PC-3 (cell line): ENCODE results near the gene FAM149A. TPM values are rescaled to one million over a fixed set of nuclear protein-coding genes. Genes with fewer than 3 reads are reported as not detected.

ENCODE experiments used
- ATAC-seq: fragments of 200-7000 bp; cut with Tn5 transposase; 2 replicates; pipeline ENCODE4 v1.9.1; 2020; ENCODE audit warnings: mild to moderate bottlenecking, moderate library complexity
- BruUV-seq: library from RNA; stranded (reverse); fragments of 400-500 nt; replicated peaks from 2 replicates; lab custom pipeline; 2021; lab: Mats Ljungman, UMichigan
- CTCF ChIA-PET: fragments of 300-600 bp; sonication (Branson Sonifier 250); formaldehyde crosslinking; loops from one replicate; lab custom pipeline; 2022; ENCODE audit warnings: antibody characterized with exemption; lab: Charles Lee
- POLR2A ChIA-PET: fragments of 300-600 bp; sonication (Branson Sonifier 250); formaldehyde crosslinking; loops from one replicate; lab custom pipeline; 2022; ENCODE audit warnings: antibody characterized with exemption; ENCODE audit not compliant: unreplicated experiment; lab: Charles Lee
- DNase-seq: peaks from one replicate; pipeline ENCODE4 v3.0.0-alpha.2; 2015
- H2AFZ ChIP-seq: fragments of 300-600 bp; sonication (generic); 2 replicates; pipeline ENCODE4 v1.6.0; 2016; ENCODE audit warnings: antibody characterized with exemption, low read length
- H3F3A ChIP-seq: fragments of 300-600 bp; sonication (generic); one replicate; pipeline ENCODE4 v1.6.0; 2017; ENCODE audit warnings: antibody characterized with exemption, low read length, control low read depth, mild to moderate bottlenecking; ENCODE audit not compliant: unreplicated experiment
- H3K27ac ChIP-seq: fragments of 300-600 bp; sonication (generic); 2 replicates; pipeline ENCODE4 v1.5.1; 2016; ENCODE audit warnings: mild to moderate bottlenecking, low read length
- H3K27me3 ChIP-seq: fragments of 300-600 bp; sonication (generic); 2 replicates; pipeline ENCODE4 v1.6.1; 2016; ENCODE audit warnings: low read length, mixed read lengths
- H3K36me3 ChIP-seq: fragments of 300-600 bp; sonication (generic); 2 replicates; pipeline ENCODE4 v1.6.1; 2016; ENCODE audit warnings: low read depth, mixed run types, low read length, mixed read lengths
- H3K4me1 ChIP-seq: fragments of 300-600 bp; sonication (generic); 2 replicates; pipeline ENCODE4 v1.5.1; 2016; ENCODE audit warnings: low read length; ENCODE audit not compliant: insufficient read depth
- H3K4me2 ChIP-seq: fragments of 300-600 bp; sonication (generic); 2 replicates; pipeline ENCODE4 v1.6.0; 2016; ENCODE audit warnings: low read length
- H3K4me3 ChIP-seq: fragments of 300-600 bp; sonication (generic); 2 replicates; pipeline ENCODE4 v1.5.1; 2016; ENCODE audit warnings: mild to moderate bottlenecking, low read length, mixed read lengths
- H3K79me2 ChIP-seq: fragments of 300-600 bp; sonication (generic); 2 replicates; pipeline ENCODE4 v1.6.1; 2017; ENCODE audit warnings: low read length, mixed read lengths
- H3K9ac ChIP-seq: fragments of 300-600 bp; sonication (generic); 2 replicates; pipeline ENCODE4 v1.6.0; 2016; ENCODE audit warnings: mild to moderate bottlenecking, low read length
- H3K9me2 ChIP-seq: fragments of 300-600 bp; sonication (generic); replicated peaks from 2 replicates; pipeline ENCODE4 v1.6.1; 2016; ENCODE audit warnings: mixed run types, low read length, mixed read lengths
- H3K9me3 ChIP-seq: fragments of 300-600 bp; sonication (generic); 2 replicates; pipeline ENCODE4 v1.6.1; 2016; ENCODE audit warnings: low read length, mixed read lengths
- H4K20me1 ChIP-seq: fragments of 300-600 bp; sonication (generic); 2 replicates; pipeline ENCODE4 v1.6.1; 2016; ENCODE audit warnings: low read length, mixed read lengths
- EZH2 ChIP-seq: fragments of 300-600 bp; sonication (generic); IDR thresholded peaks from one replicate; pipeline ENCODE4 v1.6.1; 2017; ENCODE audit warnings: antibody characterized with exemption, mild to moderate bottlenecking, low read length; ENCODE audit not compliant: unreplicated experiment
- EZH2phosphoT487 ChIP-seq: fragments of 300-600 bp; sonication (generic); IDR thresholded peaks from 2 replicates; pipeline ENCODE4 v1.6.1; 2018; ENCODE audit warnings: mild to moderate bottlenecking, antibody characterized with exemption, low read length, borderline replicate concordance
- intact Hi-C: fragments of 100-400 bp; cut with micrococcal nuclease; formaldehyde crosslinking; loops from 2 replicates; pipeline ENCODE4 v1.9.0; 2023
- total RNA-seq: library from RNA; depleted of rRNA; stranded (reverse); fragments of >200 nt; gene quantifications from 2 replicates; pipeline ENCODE4 v1.2.3, GENCODE V29; 2014
- TF ChIP-seq, protein P1 (sequence below): fragments of 300-600 bp; sonication (generic); conservative IDR thresholded peaks from 2 replicates; pipeline ENCODE4 v1.5.1; 2017; ENCODE audit warnings: antibody characterized with exemption, low read depth, mild to moderate bottlenecking, low read length

The FAM149A gene
- total RNA-seq, 1 experiment from 2014 or later = 0.22 TPM

DNA sequence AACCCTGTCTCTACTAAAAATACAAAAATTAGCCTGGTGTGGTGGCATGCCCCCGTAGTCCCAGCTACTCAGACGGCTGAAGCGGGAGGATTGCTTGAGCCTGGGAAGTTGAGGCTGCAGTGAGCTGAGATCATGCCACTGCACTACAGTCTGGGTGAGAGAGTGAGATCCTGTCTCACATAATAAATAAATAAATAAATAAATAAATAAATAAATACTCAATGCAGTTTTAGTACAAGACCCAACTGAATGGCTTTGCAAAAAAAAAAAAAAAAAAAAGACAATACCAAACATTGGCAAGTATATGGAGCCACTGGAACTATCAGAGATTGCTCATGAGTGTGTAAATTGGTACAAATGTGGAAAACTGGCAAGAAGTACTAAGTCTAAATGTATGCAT, 83.6 kb downstream of the FAM149A start:
- CTCF ChIA-PET = no interaction called here
- Histone ChIP-seq H3K27ac (no peak overlapping the region), H3K79me2 (no peaks in the 10 kb centered on the region), H3K27me3 (no peaks in the 10 kb centered on the region; the same call in 1 of the 2 replicates), H3K4me2 (no peak overlapping the region), H3F3A (no peaks in the 10 kb centered on the region), H3K9me3 (no peaks in the 10 kb centered on the region), H3K36me3 (no peaks in the 10 kb centered on the region), H2AFZ (no peak overlapping the region), H3K4me3 (no peak overlapping the region), H3K4me1 (no peaks in the 10 kb centered on the region; the same call in 1 of the 2 replicates), H3K9ac (no peak overlapping the region), H3K9me2 (no peaks in the 10 kb centered on the region), H4K20me1 (no peaks in the 10 kb centered on the region)
- TF ChIP-seq, protein P1, sequence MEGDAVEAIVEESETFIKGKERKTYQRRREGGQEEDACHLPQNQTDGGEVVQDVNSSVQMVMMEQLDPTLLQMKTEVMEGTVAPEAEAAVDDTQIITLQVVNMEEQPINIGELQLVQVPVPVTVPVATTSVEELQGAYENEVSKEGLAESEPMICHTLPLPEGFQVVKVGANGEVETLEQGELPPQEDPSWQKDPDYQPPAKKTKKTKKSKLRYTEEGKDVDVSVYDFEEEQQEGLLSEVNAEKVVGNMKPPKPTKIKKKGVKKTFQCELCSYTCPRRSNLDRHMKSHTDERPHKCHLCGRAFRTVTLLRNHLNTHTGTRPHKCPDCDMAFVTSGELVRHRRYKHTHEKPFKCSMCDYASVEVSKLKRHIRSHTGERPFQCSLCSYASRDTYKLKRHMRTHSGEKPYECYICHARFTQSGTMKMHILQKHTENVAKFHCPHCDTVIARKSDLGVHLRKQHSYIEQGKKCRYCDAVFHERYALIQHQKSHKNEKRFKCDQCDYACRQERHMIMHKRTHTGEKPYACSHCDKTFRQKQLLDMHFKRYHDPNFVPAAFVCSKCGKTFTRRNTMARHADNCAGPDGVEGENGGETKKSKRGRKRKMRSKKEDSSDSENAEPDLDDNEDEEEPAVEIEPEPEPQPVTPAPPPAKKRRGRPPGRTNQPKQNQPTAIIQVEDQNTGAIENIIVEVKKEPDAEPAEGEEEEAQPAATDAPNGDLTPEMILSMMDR = no peak
- TF ChIP-seq EZH2phosphoT487 (no peak), EZH2 (no peak)
- DNase-seq (no peak), ATAC-seq (no peak)
- BruUV-seq = no TSS peak
- intact Hi-C loops = no loop called here
- POLR2A ChIA-PET = no interaction called here

GRCh38 chr4:186189656-186190055, 85.2 kb downstream of the FAM149A start:
- Histone ChIP-seq H2AFZ (no peak overlapping the region), H3F3A (no peaks in the 10 kb centered on the region), H3K4me1 (no peaks in the 10 kb centered on the region; the same call in 1 of the 2 replicates), H3K9ac (no peak overlapping the region), H3K79me2 (no peaks in the 10 kb centered on the region), H3K27me3 (no peaks in the 10 kb centered on the region; the same call in 1 of the 2 replicates), H3K4me2 (no peak overlapping the region), H3K4me3 (no peak overlapping the region), H3K27ac (no peak overlapping the region), H3K9me3 (no peaks in the 10 kb centered on the region), H3K9me2 (no peaks in the 10 kb centered on the region), H4K20me1 (no peaks in the 10 kb centered on the region), H3K36me3 (no peaks in the 10 kb centered on the region)
- CTCF ChIA-PET = no interaction called here
- intact Hi-C loops = no loop called here
- POLR2A ChIA-PET = no interaction called here
- TF ChIP-seq EZH2phosphoT487 (no peak), EZH2 (no peak)
- TF ChIP-seq, protein P1 = no peak
- no peak for DNase-seq
- BruUV-seq = no TSS peak
- no peak for ATAC-seq

- DNase-seq (no peak), ATAC-seq (peak; percentile 50)
- Histone ChIP-seq H3K4me3 (peak overlapping the region; percentile 75), H3K9me3 (no peaks in the 10 kb centered on the region), H3K79me2 (no peaks in the 10 kb centered on the region), H3K36me3 (no peaks in the 10 kb centered on the region), H3K9me2 (no peaks in the 10 kb centered on the region), H3K4me1 (no peaks in the 10 kb centered on the region; the same call in 1 of the 2 replicates), H3K27me3 (no peaks in the 10 kb centered on the region; the same call in 1 of the 2 replicates), H4K20me1 (no peaks in the 10 kb centered on the region), H2AFZ (peak overlapping the region; percentile 95), H3K4me2 (peak overlapping the region; percentile 91), H3K27ac (no peak overlapping the region), H3K9ac (peak overlapping the region; percentile 8; the same call in 1 of the 2 replicates), H3F3A (no peaks in the 10 kb centered on the region)
- CTCF ChIA-PET = no interaction called here
- POLR2A ChIA-PET = no interaction called here
- intact Hi-C loops = no loop called here
- TF ChIP-seq, protein P1 = no peak
- TF ChIP-seq EZH2phosphoT487 (no peak), EZH2 (no peak)
- no TSS peak for BruUV-seq
Observed at GRCh38 chr4:186190581-186191199, 86.2 kb downstream of the FAM149A start.
